Fibroblast of skin of back (primary cell): ENCODE data around the gene SLBP.
"Not testable (repeated sequence)": the region's sequence is repeated elsewhere in the genome, so short reads cannot be mapped to it uniquely, and the experiment has no call there.

Experiments used
- DNase-seq: peaks from one replicate; pipeline ENCODE4 v3.0.0-alpha.2; 2013

SLBP gene

DNA sequence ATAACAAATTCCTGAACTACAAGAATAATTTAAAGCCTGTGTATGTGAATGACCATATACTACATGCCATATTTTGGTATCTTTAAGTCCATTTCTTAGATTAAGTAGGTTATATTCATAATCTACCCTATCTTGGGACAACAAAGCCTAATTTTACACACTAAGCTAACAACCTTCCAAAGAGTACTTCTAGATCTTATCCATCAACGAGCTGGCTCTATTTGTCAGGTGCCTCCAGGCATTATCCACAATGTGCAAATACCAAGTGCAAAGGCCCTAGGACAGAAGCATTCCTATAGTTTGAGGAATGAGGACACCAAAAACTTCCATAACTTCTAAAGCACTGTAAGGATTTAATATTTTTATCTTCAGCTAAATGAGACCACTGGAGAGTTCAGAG, 3.5 kb downstream of the SLBP start:
- DNase-seq, result no peak

DNA sequence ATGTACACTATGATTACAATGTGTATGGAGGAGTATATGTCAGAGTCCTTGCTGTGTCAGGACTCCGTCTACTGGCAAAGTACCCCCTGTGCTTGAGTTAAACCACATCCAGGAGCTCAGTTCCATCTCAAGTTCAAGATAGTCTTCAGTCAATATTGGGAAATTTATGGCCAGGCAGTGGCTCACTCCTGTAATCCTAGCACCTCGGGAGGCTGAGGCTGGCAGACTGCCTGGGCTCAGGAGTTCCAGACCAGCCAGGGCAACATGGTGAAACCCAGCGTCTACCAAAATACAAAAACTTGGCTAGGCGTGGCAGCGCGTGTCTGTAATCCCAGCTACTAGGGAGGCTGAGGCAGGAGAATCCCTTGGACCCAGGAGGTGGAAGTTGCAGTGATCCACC, 5.8 kb downstream of the SLBP start:
- no peak for DNase-seq

DNA sequence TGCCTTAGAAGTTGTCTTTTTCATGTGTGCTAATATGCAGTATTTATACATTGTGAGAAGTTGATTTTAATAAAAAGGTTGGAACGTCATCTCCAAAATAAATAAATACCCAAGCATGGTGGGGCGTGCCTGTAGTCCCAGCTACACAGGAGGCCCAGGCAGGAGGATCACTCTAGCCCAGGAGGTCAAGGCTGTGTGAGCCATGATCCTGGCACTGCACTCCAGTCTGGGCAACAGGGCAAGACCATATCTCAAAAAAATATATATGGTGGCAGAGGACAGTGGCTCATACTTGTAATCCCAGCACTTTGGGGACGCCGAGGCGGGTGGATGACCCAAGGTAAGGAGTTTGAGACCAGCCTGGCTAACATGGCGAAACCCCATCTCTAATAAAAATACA, 6.4 kb downstream of the SLBP start:
- no peak for DNase-seq

DNA sequence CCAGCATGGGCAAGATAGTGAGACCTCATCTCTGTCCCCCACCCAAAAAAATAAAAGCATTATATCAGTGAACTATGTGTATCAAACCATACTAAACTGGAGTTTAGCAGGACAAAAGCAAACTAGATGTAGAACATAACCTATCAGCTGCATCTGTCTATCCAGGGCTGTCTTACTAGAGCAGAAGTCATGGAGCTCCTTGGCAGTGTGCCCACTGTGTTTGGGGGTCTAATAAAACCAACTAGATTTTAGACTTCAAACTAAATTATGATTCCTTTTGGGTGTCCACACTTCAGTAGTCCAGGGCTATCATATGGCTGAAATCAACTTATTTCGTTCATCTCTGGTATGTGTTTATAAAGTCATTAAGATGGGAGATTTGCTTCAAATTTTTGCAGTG, 8.3 kb downstream of the SLBP start:
- DNase-seq, result no peak

DNA sequence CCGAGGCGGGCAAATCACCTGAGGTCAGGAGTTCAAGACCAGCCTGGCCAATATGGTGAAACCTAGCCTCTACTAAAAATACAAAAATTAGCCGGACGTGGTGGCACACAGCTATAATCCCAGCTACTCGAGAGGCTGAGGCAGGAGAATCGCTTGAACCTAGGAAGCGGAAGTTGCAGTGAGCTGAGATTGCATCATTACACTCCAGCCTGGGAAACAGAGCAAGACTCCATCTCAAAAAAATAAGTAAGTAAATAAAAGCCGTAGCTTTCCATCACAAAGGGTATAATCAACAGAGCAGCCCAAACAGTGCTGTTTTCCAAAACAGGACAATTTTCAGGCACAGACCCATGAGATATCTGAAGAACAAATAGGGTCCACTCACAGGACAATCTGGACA, 10.4 kb downstream of the SLBP start:
- not testable (repeated sequence) for DNase-seq

DNA sequence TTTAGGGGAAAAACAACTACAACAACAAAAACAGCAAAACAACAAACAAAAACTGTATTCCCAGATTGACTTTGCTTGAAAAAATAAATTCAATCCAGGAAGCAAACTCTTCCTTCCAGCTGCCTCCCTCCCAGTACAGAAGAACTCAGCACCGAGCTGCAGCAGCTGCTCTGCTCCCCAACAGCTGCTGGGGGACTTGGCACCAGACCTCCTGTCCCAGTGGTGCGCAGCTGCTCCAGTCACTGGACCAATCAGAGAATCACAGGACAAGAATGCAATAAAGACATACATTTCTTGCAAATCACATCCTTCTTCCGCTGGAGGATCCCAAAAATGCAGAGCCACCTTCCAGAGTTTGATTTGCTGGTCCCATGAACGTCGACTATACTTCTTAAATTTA, 16.2 kb downstream of the SLBP start:
- DNase-seq, result no peak

DNA sequence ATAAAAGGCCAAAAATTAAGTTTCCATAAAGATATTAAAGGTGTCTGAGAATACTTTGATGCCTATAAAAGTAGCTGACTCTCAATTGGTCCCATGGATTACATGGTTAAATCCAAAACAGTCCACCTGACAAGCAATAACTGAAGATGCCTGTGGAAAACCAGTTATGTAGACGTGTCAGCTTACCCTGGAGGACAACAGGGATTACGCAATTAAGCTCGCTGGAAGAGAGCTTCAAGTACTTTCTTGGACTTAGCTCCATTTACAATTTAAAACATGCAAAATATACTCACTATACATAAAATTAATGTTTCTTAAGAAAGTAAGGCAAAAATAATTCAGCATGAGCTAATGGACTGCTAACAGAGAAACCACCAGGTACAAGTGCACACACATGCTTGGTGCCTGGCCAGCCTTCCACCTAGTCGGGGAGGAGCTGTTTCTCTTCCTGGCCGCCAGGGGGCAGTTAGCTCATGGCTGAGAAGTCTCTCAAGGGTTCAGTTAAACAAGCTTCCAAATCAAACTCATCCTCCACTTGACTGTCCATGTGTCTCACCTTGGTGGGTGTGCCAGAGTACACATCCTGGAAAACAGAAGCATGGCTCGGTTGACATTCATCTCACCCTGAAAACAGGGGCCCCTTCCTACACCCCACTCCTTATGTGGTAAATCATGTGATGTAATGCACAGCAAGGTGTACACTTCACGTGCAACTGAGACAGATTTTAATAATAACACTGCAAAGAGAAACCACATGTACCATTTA, 18.8 kb downstream of the SLBP start:
- DNase-seq, result peak; percentile 67

DNA sequence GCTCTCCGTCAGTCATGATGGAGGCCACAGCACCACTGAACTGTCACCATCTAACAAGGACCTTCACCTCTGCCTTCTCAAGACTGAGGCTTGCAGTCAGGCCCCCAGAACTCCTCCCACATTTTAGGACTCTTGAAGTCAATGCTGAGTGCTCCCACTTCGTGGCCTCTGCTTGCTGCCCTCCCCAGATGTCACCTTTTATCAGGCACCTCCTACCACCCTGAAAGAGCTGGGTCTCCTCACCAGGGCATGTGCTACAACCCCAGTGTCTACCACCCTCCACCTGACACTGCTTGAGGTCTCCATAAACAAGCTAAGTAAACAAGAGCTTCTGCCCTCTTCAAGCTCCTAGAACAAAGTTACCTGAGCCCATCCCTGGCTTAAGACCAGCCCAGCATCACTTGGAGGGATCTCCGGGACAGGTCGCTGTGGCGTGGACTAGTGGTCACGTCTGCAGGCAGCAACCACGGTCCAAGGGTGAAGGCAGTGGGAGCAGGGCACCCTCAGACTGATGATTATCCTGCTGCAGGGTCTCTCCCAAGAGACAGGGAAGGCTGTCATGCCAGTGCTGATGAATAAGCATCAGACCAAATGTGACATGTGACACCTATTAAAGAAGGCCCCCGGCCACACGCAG, 20.3 kb downstream of the SLBP start:
- no peak for DNase-seq

DNA sequence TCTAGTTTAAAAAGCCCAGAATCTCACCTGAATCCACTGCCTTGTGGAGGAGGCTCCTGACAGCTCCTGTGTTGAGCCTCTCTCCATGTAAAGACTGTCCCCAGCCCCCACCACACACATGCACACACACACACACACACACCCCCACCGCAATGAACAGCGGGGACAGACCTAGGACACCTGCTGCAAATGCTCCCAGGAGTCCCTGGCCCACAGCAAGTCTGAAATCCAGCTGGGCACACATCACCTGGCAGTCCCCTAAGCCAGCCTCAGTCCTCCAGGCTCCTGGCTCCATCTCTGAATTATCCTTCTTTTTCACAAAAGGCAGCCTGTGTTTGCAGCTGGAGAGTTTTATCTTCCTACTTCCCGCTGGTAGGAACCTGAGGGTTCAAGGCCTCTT, 21.4 kb downstream of the SLBP start:
- no peak for DNase-seq

DNA sequence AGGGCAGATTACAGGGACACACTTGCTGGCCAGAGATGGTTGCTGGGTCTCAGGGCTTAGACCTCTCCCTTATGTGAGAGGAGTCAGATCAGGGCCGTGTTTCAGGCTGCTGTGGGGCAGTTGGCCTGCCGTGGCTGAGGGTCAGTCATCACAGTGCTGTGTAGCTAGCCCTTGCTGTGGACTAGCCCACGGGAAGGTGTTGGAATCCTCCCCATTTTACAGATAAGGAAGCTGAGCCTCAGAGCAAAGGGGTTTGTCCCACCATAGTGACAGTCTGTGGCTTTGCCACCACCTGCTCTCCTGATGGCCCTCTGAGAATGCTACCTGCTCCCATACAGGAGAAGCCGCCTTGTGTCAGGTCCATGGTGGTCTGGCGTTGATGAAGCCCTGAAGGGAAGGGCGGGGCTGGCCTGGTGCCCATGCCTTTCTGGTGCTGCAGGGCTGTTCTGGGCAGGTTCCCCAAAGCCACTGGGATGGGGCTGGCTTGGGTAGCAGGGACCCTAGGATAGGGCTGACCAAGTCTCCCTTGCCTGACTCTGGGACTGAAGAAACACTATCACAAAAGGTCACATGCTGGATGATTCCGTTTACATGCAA, 25.6 kb downstream of the SLBP start:
- DNase-seq, result no peak

DNA sequence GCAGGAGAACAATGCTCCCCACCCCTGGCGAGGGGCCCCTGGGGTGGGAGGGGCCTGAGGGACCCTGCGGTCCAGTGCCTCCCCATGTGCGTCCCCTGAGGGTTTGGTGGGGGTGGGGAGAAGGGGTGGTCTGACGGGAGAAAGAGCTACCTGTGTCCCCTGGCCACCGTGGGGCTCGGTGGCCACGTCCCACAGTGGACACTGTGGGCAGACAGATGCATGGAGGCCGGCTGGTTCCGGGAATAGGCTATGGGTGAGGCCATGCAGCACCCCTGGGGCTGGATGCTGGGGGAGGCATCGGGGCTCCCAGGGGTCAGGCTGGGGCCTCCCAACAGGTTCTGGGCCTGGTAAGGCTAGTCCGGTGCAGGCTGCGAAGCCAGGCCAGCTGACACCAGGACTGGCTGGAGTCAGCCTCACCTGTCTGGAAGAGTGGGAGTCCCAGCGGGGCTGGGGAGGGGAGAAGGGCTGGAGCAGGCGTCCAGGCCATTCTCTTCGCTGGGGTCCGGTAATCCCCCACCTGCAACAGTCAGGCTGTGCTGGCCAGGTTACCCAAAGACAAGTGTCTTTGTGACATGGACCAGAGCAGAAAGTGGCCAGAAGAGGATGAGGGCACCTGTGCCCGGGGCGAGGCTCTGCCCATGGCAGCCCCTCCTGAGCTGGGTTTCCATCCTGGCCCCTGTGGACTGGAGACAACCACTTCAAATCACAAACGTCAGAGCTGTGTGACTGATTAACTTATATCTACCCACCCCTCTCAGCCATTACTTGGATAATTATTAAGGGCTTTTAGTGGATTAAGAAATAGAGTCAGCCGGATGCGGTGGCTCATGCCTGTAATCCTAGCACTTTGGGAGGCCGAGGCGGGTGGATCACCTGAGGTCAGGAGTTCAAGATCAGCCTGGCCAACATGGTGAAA, 26.6 kb downstream of the SLBP start:
- no peak for DNase-seq

DNA sequence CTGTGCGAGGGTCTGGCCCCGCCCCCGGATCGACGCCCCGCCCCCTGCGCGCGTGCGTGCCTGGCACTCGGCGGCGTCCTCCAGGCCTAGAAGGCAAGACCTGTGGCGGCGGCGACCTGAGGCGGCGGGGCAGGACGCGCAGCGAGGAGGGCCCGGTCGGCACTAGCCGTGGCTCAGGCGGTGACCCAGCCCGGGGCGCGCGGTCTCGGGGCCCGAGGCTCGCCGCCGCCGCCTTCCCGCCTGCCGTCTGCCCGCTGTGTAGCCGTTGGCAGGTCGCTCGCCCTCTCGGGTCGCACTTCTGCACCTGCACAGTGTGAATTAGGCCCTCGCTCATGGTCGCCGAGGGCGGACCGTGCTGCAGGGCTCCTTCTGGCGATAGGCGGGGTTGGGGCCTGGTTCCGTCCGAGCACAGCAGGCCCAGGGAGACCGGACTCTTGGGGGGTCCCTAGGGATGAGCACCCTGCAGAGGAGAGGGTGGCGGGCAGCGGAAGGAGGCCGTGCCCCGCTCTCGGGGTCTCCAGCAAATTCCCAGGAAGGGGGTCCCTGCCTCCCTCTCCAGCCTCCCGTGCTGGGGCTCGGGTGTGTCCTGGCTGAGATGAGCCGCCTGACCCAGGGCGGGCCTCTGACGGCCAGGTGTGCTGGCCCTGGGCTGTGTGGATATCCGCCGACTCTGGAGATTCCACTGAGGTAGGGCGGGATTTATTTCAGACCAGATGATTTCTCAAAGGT, 27.4 kb downstream of the SLBP start:
- DNase-seq, result no peak

DNA sequence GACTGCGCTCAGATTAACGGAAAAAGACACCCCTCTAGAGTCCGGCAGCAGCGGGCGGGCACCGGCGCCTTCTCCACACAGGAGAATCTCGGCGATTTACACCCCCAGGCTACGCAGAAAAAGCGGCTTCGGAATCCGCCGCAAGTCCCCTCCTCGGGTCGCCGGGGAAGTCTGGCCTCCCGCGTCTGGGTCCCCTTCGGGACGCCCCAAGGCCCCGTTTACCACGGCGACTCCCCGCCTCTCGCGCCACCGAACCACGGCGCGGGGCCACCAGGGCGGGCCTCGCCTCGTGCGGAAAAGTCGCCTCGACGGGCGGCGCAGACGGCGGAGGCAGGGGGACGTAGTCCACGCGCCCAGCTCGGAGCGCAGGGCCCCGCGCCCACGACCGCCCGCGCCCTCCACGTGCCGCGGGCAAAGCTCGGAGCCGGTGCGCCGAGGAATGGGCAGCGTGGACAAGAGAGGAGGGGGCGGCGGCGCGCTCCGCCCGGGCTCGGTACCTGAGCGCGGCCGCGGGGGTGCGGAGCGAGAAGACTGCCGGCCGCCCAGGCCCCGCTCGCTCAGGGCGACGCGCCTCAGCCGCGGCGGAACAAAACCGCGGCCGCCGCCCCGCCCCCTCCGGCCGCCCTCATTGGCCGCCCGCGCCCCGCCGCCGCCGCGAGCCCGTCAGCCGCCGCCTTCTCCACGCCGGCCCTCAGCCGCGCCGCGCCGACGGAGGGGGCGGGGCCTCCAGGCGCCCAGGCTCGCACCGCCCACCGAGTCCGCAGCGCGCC, 28.2 kb downstream of the SLBP start, which contains the start of gene FAM53A:
Gene FAM53A (minus strand): TSS at position 578 of the 770 bp plus-strand sequence. CDS start 15,572 bp downstream, outside the sequence.
- peak; percentile 87 for DNase-seq

DNA sequence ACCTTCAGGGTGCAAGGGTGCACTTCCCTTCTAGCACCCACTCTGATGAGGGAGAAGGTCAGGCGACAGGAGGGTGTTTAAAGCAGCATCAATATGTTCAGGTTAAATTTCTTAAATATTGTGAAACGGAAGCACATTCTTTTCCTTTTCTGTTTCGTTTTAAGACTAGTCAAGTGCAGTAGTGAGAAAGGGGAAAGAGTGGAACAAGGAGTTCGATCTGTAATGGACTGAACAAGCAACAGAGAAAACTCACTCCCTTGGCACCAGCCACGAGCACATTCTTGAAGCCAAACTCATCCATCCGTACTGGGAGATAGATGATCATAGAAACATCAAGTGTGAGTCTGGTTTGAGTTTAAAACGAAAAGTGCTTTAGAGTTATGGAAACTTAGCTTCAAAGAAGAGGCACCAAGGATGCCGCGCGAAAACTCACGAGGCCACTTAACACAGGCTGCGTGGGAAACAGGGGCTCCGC, 28.8 kb downstream of the SLBP start:
- peak; percentile 86 for DNase-seq

DNA sequence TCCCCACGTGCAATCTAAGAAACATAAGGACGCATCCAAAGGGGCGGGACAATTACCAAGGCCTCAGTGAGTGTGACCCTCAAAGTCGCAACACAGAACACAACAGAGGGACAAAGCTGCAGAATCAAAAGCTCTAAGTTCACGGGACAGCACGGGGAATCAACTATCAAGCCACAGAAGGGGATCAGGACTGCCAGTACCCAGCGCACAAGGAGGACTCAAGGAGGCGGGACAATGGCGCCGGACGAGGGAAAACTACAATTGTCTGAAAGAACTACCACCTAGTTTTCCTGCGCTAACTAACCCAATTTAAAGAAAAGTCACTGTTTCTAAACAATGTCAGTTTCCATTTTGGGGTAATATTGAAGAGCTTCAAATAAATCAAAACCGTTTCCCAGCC, 29.3 kb downstream of the SLBP start:
- DNase-seq, result no peak

DNA sequence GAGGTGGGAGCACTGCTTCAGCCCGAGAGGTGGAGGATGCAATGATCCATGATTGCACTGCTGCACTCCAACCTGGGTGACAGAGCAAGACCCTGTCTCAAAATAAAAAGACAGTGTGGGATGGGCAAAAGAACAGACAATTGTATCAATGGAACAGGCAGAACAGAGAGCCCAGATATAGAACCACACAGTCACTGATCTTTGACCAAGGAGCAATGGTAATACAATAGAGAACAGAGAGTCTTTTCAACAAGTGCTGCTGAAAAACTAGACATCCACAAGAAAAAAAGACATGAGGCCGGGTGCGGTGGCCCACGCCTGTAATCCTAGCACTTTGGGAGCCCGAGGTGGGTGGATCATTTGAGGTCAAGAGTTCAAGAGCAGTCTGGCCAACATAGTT, 33.9 kb downstream of the SLBP start:
- DNase-seq, result no peak

DNA sequence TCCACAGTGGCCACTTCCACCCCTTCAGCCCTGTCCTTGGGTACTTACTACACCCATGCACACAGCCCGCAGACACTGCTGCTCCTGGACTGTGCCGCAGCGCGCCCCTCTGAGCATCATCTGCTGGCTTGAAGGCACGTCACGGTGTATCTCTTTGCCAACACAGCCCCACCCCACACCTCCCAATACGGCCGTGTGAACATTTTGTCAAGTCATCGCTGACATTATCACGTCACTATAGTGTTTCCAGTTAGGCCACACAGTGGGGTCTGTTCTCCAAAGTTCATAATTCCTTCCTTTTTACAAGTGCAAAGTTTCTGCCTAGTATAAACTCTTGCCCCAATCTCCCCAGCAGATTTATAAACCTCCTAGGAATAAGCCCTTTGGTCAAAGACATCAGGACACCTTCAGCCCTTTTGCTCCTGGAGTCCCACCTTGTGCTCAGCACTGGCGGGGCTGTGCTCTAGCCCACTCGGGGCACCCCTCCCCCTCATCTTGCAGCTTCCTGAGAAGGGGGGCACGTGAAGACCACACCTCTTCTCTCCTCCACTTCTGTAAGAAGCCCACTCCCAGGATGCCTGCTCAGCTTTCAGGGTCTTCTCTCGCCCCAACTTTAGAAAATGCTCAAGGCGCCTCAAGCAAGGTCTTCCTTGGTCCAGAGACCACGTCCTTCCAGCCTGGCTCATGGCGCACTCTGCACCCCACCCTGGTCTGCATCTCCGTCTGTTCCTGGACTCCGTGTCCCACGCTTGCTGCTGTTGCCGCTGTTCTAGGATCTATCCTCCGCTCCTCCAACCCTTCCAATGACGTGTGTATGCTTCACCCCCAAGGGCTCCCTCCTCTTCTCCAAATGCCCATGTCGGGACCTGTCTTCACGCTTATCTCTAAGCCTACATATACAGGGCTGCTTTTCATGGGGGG, 35.3 kb downstream of the SLBP start:
- DNase-seq, result no peak

DNA sequence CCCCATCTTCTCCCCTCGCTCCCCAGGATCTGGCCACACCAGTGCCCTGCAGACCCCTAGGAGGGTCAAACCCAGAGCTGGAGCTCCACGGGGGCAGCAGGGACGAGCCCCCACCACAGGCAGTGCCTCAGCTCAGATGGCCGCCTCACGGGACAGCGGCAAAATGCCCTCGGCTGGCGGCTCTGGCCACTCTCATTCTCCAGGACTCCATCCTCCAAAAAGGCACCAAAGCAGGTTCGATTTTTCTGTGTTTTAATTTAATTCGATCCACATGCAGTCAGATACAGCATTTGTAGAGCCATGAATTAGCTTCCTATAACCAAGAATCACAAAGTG, 36.3 kb downstream of the SLBP start:
- DNase-seq, result no peak

DNA sequence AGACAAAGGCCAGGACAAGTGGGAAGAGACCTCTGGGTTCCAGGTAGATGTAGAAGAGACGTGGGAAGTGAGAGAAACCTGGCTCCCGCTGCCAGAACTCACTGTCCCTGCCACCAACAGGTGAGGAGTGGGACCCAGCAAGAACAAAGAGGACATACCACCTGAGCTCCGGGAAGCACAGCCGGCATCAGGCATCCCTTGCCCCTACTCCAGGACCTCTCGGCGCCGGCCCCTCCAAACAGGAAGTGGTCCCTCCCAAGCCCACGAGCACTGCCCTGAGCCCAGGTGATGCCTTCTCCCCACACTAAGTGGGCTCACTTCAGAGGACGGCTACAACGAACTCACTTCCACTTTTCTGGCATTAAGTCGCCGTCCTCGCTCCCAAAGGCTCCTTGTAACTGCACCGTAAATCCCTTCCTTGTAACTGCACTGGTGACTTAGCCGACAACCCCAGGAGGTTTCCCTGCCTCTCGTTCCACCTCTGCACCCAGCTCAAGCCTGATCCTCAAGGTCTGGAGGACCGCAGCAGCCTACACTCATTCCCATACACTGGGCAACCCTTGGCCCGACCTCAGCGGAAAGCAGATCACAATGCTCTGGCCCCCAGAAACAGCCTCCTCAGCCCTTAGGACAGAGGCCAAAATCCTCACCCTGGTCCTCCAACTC, 36.9 kb downstream of the SLBP start:
- no peak for DNase-seq

DNA sequence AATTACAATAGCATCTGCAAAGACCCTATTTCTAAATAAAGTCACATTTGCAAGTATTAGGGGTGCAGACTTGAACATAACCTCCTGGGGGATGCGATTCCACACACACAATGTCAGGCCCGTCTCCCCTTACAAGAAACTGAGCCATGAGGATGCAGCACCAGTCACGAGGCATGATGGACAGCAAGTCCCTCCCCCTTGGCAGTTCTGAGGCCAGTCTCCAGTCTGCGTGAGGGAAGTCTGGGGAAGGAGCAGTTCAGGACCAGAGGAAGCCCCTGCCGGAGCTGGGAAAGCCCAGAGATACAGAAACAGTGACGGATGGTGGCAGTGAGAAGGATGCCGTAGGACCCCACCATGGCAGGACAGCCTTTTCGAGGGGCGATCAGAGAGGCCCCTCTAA, 37.4 kb downstream of the SLBP start:
- no peak for DNase-seq
